MM.1S (cell line): Measurements from ENCODE around the gene DAAM1.

Experiments used
- DNase-seq: peaks from one replicate; pipeline ENCODE4 v3.0.0-alpha.2; 2015
- H2AFZ ChIP-seq: fragments of 300-600 bp; sonication (generic); 2 replicates; pipeline ENCODE4 v1.6.0; 2016; ENCODE audit warnings: antibody characterized with exemption, low read length
- H3F3A ChIP-seq: fragments of 300-600 bp; sonication (generic); 2 replicates; pipeline ENCODE4 v1.6.1; 2016; ENCODE audit warnings: mild to moderate bottlenecking, antibody characterized with exemption, low read length, moderate library complexity, mixed read lengths; ENCODE audit not compliant: insufficient read depth
- H3K27ac ChIP-seq: fragments of 300-600 bp; sonication (generic); 2 replicates; pipeline ENCODE4 v1.5.1; 2016; ENCODE audit warnings: mild to moderate bottlenecking, low read length
- H3K27me3 ChIP-seq: fragments of 300-600 bp; sonication (generic); replicated peaks from 2 replicates; pipeline ENCODE4 v1.6.0; 2016; ENCODE audit warnings: low read length; ENCODE audit not compliant: insufficient read depth
- H3K36me3 ChIP-seq: fragments of 300-600 bp; sonication (generic); replicated peaks from 2 replicates; pipeline ENCODE4 v1.6.1; 2016; ENCODE audit warnings: mild to moderate bottlenecking, low read length, mixed read lengths; ENCODE audit not compliant: insufficient read depth
- H3K4me1 ChIP-seq: fragments of 300-600 bp; sonication (generic); 2 replicates; pipeline ENCODE4 v1.6.1; 2016; ENCODE audit warnings: low read length, mixed read lengths
- H3K4me2 ChIP-seq: fragments of 300-600 bp; sonication (generic); 2 replicates; pipeline ENCODE4 v1.6.0; 2016; ENCODE audit warnings: low read depth, low read length
- H3K4me3 ChIP-seq: fragments of 300-600 bp; sonication (generic); 2 replicates; pipeline ENCODE4 v1.5.1; 2016; ENCODE audit warnings: low read length, mixed read lengths
- H3K79me2 ChIP-seq: fragments of 300-600 bp; sonication (generic); 2 replicates; pipeline ENCODE4 v1.6.1; 2016; ENCODE audit warnings: mixed run types, low read length, mixed read lengths
- H3K9ac ChIP-seq: fragments of 300-600 bp; sonication (generic); 2 replicates; pipeline ENCODE4 v1.6.1; 2016; ENCODE audit warnings: low read length, mixed read lengths
- H3K9me2 ChIP-seq: fragments of 300-600 bp; sonication (generic); replicated peaks from 2 replicates; pipeline ENCODE4 v1.6.1; 2016; ENCODE audit warnings: mild to moderate bottlenecking, low read length, mixed read lengths; ENCODE audit not compliant: insufficient read depth
- H3K9me3 ChIP-seq: fragments of 300-600 bp; sonication (generic); replicated peaks from 2 replicates; pipeline ENCODE4 v1.6.1; 2016; ENCODE audit warnings: mild to moderate bottlenecking, low read length, mixed read lengths; ENCODE audit not compliant: insufficient read depth
- H4K20me1 ChIP-seq: fragments of 300-600 bp; sonication (generic); 2 replicates; pipeline ENCODE4 v1.6.1; 2016; ENCODE audit warnings: mild to moderate bottlenecking, low read length, moderate library complexity, mixed read lengths; ENCODE audit not compliant: insufficient read depth
- EZH2 ChIP-seq: fragments of 300-600 bp; sonication (generic); optimal IDR thresholded peaks from 2 replicates; pipeline ENCODE3; 2017; ENCODE audit warnings: low read depth, mild to moderate bottlenecking, antibody characterized with exemption, low read length, mixed read lengths
- EZH2phosphoT487 ChIP-seq: fragments of 300-600 bp; sonication (generic); IDR thresholded peaks from 2 replicates; pipeline ENCODE4 v1.6.1; 2018; ENCODE audit warnings: antibody characterized with exemption, low read length
- TF ChIP-seq, protein P1 (sequence below): fragments of 300-600 bp; sonication (generic); IDR thresholded peaks from 2 replicates; pipeline ENCODE4 v1.5.1; 2016; ENCODE audit warnings: antibody characterized with exemption, low read length, mixed read lengths

Gene DAAM1

DNA sequence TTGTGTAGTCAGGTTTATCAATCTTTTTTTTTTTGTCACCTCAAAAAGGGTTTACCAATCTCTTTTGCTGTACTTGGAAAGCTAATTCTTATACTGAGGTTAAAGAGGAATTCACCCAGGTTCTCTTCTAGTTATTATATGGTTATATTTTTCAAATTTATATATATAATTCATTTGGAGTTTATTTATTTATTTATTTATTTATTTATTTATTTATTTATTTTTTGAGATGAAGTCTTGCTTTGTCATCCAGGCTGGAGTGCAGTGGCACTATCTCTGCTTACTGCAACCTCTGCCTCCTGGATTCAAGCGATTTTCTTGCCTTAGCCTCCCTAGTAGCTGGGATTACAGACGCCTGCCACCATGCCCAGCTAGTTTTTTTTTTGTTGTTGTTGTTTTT, 202.9 kb downstream of the DAAM1 start:
- no peak overlapping the region for H2AFZ ChIP-seq
- H3K27me3 ChIP-seq, result no peaks in the 10 kb centered on the region
- no peaks in the 10 kb centered on the region for H3K9me3 ChIP-seq
- no peaks in the 10 kb centered on the region for H3F3A ChIP-seq
- no peak overlapping the region for H3K4me3 ChIP-seq
- H3K36me3 ChIP-seq, result no peaks in the 10 kb centered on the region
- H3K9me2 ChIP-seq, result no peaks in the 10 kb centered on the region
- no peaks in the 10 kb centered on the region for H4K20me1 ChIP-seq
- TF ChIP-seq EZH2, result no peak
- no peak for TF ChIP-seq EZH2phosphoT487
- TF ChIP-seq, protein P1, sequence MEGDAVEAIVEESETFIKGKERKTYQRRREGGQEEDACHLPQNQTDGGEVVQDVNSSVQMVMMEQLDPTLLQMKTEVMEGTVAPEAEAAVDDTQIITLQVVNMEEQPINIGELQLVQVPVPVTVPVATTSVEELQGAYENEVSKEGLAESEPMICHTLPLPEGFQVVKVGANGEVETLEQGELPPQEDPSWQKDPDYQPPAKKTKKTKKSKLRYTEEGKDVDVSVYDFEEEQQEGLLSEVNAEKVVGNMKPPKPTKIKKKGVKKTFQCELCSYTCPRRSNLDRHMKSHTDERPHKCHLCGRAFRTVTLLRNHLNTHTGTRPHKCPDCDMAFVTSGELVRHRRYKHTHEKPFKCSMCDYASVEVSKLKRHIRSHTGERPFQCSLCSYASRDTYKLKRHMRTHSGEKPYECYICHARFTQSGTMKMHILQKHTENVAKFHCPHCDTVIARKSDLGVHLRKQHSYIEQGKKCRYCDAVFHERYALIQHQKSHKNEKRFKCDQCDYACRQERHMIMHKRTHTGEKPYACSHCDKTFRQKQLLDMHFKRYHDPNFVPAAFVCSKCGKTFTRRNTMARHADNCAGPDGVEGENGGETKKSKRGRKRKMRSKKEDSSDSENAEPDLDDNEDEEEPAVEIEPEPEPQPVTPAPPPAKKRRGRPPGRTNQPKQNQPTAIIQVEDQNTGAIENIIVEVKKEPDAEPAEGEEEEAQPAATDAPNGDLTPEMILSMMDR, result no peak
- H3K79me2 ChIP-seq, result no peaks in the 10 kb centered on the region
- no peak for DNase-seq
- H3K4me2 ChIP-seq, result no peak overlapping the region
- H3K27ac ChIP-seq, result no peak overlapping the region
- no peak overlapping the region for H3K9ac ChIP-seq
- H3K4me1 ChIP-seq, result no peaks in the 10 kb centered on the region

DNA sequence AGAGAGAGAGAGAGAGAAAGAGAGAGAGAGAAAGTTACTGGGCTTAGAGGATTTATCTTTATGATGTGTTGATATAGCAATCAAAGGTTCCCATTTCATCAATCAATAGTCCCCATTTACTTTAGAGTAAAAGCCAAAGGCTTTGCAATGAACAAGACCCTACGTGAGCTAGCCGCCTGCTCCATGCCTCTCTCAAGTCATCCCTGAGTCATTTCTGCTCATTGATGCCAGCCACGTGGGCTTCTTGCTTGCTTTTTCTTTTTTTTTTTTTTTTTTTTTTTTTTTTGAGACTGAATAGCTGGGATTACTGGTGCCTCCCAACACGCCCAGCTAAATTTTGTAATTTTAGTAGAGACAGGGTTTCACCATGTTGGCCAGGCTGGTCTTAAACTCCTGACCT, 205.8 kb downstream of the DAAM1 start:
- Histone ChIP-seq H3K4me1 (no peaks in the 10 kb centered on the region), H3K4me3 (no peak overlapping the region), H3K27ac (no peak overlapping the region), H3K9me3 (no peaks in the 10 kb centered on the region), H3K36me3 (no peaks in the 10 kb centered on the region), H3K9me2 (no peaks in the 10 kb centered on the region), H3K4me2 (no peak overlapping the region), H3K9ac (no peak overlapping the region), H3F3A (no peaks in the 10 kb centered on the region), H2AFZ (no peak overlapping the region), H3K27me3 (no peaks in the 10 kb centered on the region), H3K79me2 (no peaks in the 10 kb centered on the region), H4K20me1 (no peaks in the 10 kb centered on the region)
- TF ChIP-seq EZH2, result no peak
- no peak for TF ChIP-seq EZH2phosphoT487
- TF ChIP-seq, protein P1, result no peak
- no peak for DNase-seq

DNA sequence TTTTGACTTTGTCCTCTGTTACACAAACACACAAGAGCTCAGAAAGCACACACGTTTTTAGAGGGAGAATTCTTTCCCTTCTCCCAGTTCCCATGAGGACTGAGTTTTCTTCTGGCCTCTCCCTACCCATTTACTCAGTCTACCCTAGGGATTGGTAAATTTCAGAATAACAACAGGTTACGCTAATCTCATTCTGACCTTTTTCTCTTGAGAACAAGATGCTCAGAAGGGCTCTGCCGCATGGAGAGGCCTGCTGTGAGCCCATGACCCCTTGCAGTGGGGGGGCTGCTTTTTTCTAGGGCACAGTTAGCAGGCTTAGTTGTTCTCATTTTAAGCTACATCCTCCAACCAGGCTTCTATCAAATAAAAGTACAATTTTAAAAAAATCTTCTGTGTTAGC, 207.2 kb downstream of the DAAM1 start:
- Histone ChIP-seq H2AFZ (no peak overlapping the region), H3K36me3 (no peaks in the 10 kb centered on the region), H4K20me1 (no peaks in the 10 kb centered on the region), H3K9ac (no peak overlapping the region), H3K79me2 (no peaks in the 10 kb centered on the region), H3K9me2 (no peaks in the 10 kb centered on the region), H3K4me3 (no peak overlapping the region), H3K4me1 (no peaks in the 10 kb centered on the region), H3K4me2 (no peak overlapping the region), H3K27ac (no peak overlapping the region), H3K9me3 (no peaks in the 10 kb centered on the region), H3K27me3 (no peaks in the 10 kb centered on the region), H3F3A (no peaks in the 10 kb centered on the region)
- no peak for DNase-seq
- TF ChIP-seq EZH2phosphoT487 (no peak), EZH2 (no peak)
- TF ChIP-seq, protein P1, result no peak

DNA sequence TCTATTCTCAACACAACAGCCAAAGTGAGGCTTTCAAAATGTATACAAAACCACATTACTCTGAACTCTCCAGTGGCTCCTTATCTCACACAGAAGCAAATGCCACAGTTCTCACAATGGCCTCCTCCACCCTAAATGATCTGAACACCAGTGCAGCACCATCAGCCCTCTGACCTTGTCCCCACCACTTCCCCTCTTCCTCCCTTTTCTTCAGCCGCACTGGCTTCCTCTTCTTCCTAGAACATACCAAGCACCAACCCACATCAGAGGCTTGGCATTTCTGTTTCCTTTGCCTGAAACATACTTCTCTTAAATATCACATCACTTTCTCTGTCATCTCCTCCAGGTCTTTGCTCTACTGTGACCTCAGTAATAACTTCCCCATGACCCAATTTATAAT, 210.4 kb downstream of the DAAM1 start:
- no peaks in the 10 kb centered on the region for H3K9me2 ChIP-seq
- no peaks in the 10 kb centered on the region for H3K79me2 ChIP-seq
- H3K4me2 ChIP-seq, result no peak overlapping the region
- no peaks in the 10 kb centered on the region for H3F3A ChIP-seq
- H4K20me1 ChIP-seq, result no peaks in the 10 kb centered on the region
- no peaks in the 10 kb centered on the region for H3K9me3 ChIP-seq
- H3K36me3 ChIP-seq, result no peaks in the 10 kb centered on the region
- DNase-seq, result no peak
- H3K27me3 ChIP-seq, result no peaks in the 10 kb centered on the region
- H3K9ac ChIP-seq, result no peak overlapping the region
- no peaks in the 10 kb centered on the region for H3K4me1 ChIP-seq
- H3K27ac ChIP-seq, result no peak overlapping the region
- H3K4me3 ChIP-seq, result no peak overlapping the region
- no peak overlapping the region for H2AFZ ChIP-seq
- TF ChIP-seq EZH2, result no peak
- TF ChIP-seq EZH2phosphoT487, result no peak
- TF ChIP-seq, protein P1, result no peak
